Muscle of leg (tissue), 11 donors: ENCODE data around the gene CHRM5. TPM values are rescaled to one million over a fixed set of nuclear protein-coding genes. Genes with fewer than 3 reads are reported as not detected.
A peak's percentile ranks its signal among the peaks of the same experiment; 100 is the strongest.

Source experiments
- DNase-seq: peaks from one replicate; pipeline ENCODE4 v3.0.0; 2013
- H3K27ac ChIP-seq: one replicate; pipeline ENCODE4 v1.5.1; 2013; ENCODE audit warnings: mild to moderate bottlenecking, low read length, control low read depth
- H3K27me3 ChIP-seq: one replicate; pipeline ENCODE4 v1.6.1; 2013; ENCODE audit warnings: low read length; ENCODE audit not compliant: control insufficient read depth, insufficient read depth
- H3K36me3 ChIP-seq: one replicate; pipeline ENCODE4 v1.6.1; 2013; ENCODE audit warnings: low read length; ENCODE audit not compliant: control insufficient read depth, insufficient read depth
- H3K4me1 ChIP-seq: one replicate; pipeline ENCODE4 v1.6.1; 2013; ENCODE audit warnings: low read length; ENCODE audit not compliant: control insufficient read depth, insufficient read depth
- H3K4me3 ChIP-seq: one replicate; pipeline ENCODE4 v1.5.1; 2013; ENCODE audit warnings: low read length, control low read depth
- H3K9me3 ChIP-seq: replicated peaks from 2 replicates; pipeline ENCODE4 v1.6.1; 2013; ENCODE audit warnings: low read depth, low read length; ENCODE audit not compliant: control insufficient read depth
- WGBS: methylation state at CpG from one replicate; pipeline ENCODE4 v1.1.5; 2013; ENCODE audit warnings: missing lambda C conversion rate; ENCODE audit not compliant: insufficient coverage; 5-methylcytosine and 5-hydroxymethylcytosine counted together
- polyA plus RNA-seq, 8 donors: library from polyadenylated mRNA; unstranded; fragments of 120-200 nt; gene quantifications; one replicate each; pipeline versions ENCODE4 v1.2.1 to v1.2.3, GENCODE V29; 2013; ENCODE audit warnings: inconsistent platforms in 1 of 8, low replicate concordance in 1 of 8; ENCODE audit not compliant: insufficient read length in 8 of 8, insufficient read depth in 1 of 8
- total RNA-seq: library from RNA; stranded (reverse); fragments of 120-200 nt; gene quantifications from one replicate; pipeline ENCODE4 v1.2.4, GENCODE V29; 2013

CHRM5 gene
- total and polyA plus RNA-seq, 9 donors, result 0.02 to 0.12 (median 0.05) TPM; not detected in 2

- Histone ChIP-seq H3K4me3 (no peak overlapping the region), H3K9me3 (no peaks in the 10 kb centered on the region), H3K27ac (no peak overlapping the region), H3K4me1 (no peaks in the 10 kb centered on the region), H3K27me3 (no peaks in the 10 kb centered on the region), H3K36me3 (no peaks in the 10 kb centered on the region)
- DNase-seq, result peak; percentile 15
- 29% methylated on average over 1 of the region's 3 CpGs for WGBS
Observed at GRCh38 chr15:34055868-34056595, 87.7 kb downstream of the CHRM5 start.

- H3K4me3 ChIP-seq, result no peak overlapping the region
- H3K27me3 ChIP-seq, result no peaks in the 10 kb centered on the region
- H3K9me3 ChIP-seq, result no peaks in the 10 kb centered on the region
- no peak for DNase-seq
- no peak overlapping the region for H3K27ac ChIP-seq
- no peaks in the 10 kb centered on the region for H3K4me1 ChIP-seq
- no CpG with 5 or more reads among the region's 5 CpGs for WGBS
- H3K36me3 ChIP-seq, result no peaks in the 10 kb centered on the region
Observed at GRCh38 chr15:34056911-34057310, 88.6 kb downstream of the CHRM5 start.

DNA sequence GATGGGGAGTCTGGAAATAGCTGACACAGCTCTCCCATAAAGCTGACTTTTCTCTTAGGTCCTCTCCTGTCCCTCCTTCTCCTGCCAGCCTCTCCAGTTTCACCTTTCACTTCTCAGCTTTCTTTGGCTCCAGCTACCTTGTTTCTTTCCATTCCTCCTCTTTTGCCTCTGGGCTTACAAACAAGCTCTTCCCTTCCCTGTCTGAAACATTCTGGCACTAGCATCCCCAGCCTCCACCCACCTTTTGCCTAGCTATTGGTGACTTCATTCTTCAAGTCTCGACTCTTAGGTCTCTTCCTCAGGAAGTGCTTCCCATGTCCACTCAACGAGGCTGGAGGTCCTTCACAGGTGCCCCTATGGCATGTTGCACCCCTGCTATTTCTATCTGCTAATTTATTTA is 91.2 kb downstream of the CHRM5 start:
- no peaks in the 10 kb centered on the region for H3K4me1 ChIP-seq
- H3K27me3 ChIP-seq, result no peaks in the 10 kb centered on the region
- H3K9me3 ChIP-seq, result no peaks in the 10 kb centered on the region
- no peak overlapping the region for H3K27ac ChIP-seq
- H3K4me3 ChIP-seq, result no peak overlapping the region
- DNase-seq, result no peak
- H3K36me3 ChIP-seq, result no peaks in the 10 kb centered on the region
- 36% methylated on average over 2 of the region's 2 CpGs for WGBS

- WGBS, result 83% methylated on average over 1 of the region's 3 CpGs
Observed at GRCh38 chr15:34059946-34060345, 91.6 kb downstream of the CHRM5 start.

GRCh38 chr15:34064438-34064837 is 96.1 kb downstream of the CHRM5 start:
- Histone ChIP-seq H3K36me3 (no peaks in the 10 kb centered on the region), H3K4me3 (no peak overlapping the region), H3K27ac (no peak overlapping the region), H3K4me1 (no peaks in the 10 kb centered on the region), H3K9me3 (no peaks in the 10 kb centered on the region), H3K27me3 (no peaks in the 10 kb centered on the region)
- WGBS, result no CpG with 5 or more reads among the region's 1 CpG
- DNase-seq, result no peak

More at GRCh38 chr15:34059946-34060345, 91.6 kb downstream of the CHRM5 start:
- Histone ChIP-seq H3K27me3 (no peaks in the 10 kb centered on the region), H3K27ac (no peak overlapping the region), H3K36me3 (no peaks in the 10 kb centered on the region), H3K9me3 (no peaks in the 10 kb centered on the region), H3K4me1 (no peaks in the 10 kb centered on the region), H3K4me3 (no peak overlapping the region)
- DNase-seq, result no peak

DNA sequence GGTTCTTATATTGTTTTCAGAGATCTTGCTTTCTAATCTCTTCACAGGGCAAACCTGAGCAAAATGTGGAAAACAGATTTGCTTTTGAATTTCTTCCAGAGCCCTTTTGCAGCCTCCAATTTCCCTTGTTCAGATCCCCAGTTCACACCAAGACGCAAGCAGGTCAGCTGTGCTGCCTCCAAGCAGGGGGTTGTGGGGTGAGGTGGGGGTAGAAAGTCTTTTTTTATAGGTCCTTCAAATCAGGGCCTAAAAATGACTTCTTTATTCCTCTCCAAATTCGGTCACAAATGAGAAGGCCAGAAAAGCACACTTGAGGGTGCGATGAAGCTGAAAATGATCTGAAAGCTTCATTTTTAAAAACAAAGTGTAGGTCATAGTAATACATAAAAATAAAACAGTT is 97.0 kb downstream of the CHRM5 start:
- Histone ChIP-seq H3K27ac (no peak overlapping the region), H3K36me3 (no peaks in the 10 kb centered on the region), H3K27me3 (no peaks in the 10 kb centered on the region), H3K4me3 (no peak overlapping the region), H3K9me3 (no peaks in the 10 kb centered on the region), H3K4me1 (no peaks in the 10 kb centered on the region)
- DNase-seq, result peak; percentile 11
- no CpG with 5 or more reads among the region's 3 CpGs for WGBS

- Histone ChIP-seq H3K27me3 (no peaks in the 10 kb centered on the region), H3K4me3 (no peak overlapping the region), H3K36me3 (no peaks in the 10 kb centered on the region), H3K27ac (no peak overlapping the region), H3K4me1 (no peaks in the 10 kb centered on the region), H3K9me3 (no peaks in the 10 kb centered on the region)
- WGBS, result 83% methylated on average over 8 of the region's 8 CpGs
- no peak for DNase-seq
Observed at GRCh38 chr15:34065941-34066340, 97.6 kb downstream of the CHRM5 start.

DNA sequence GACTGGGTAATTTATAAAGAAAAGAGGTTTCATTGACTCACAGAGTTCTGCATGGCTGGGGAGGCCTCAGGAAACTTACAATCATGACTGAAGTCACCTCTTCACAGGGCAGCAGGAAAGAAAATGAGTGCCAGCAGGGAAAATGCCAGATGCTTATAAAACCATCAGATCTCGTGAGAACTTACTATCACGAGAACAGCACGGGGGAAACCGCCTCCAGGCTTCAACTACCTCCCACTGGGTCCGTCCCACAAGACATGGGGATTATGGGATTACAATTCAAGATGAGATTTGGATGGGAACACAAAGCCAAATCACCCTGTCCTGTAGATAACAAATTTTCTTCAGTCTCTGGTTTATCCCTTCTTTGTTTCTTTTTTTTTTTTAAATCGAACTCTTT is 101.7 kb downstream of the CHRM5 start:
- no peak for DNase-seq
- no peaks in the 10 kb centered on the region for H3K4me1 ChIP-seq
- no CpG with 5 or more reads among the region's 6 CpGs for WGBS
- H3K27ac ChIP-seq, result no peak overlapping the region
- H3K9me3 ChIP-seq, result no peaks in the 10 kb centered on the region
- no peaks in the 10 kb centered on the region for H3K36me3 ChIP-seq
- no peak overlapping the region for H3K4me3 ChIP-seq
- H3K27me3 ChIP-seq, result no peaks in the 10 kb centered on the region

- Histone ChIP-seq H3K36me3 (no peaks in the 10 kb centered on the region), H3K4me1 (no peaks in the 10 kb centered on the region), H3K27me3 (no peaks in the 10 kb centered on the region), H3K4me3 (no peak overlapping the region), H3K27ac (no peak overlapping the region), H3K9me3 (no peaks in the 10 kb centered on the region)
- no peak for DNase-seq
- WGBS, result 91% methylated on average over 4 of the region's 4 CpGs
Observed at GRCh38 chr15:34076785-34077184, 108.5 kb downstream of the CHRM5 start.

DNA sequence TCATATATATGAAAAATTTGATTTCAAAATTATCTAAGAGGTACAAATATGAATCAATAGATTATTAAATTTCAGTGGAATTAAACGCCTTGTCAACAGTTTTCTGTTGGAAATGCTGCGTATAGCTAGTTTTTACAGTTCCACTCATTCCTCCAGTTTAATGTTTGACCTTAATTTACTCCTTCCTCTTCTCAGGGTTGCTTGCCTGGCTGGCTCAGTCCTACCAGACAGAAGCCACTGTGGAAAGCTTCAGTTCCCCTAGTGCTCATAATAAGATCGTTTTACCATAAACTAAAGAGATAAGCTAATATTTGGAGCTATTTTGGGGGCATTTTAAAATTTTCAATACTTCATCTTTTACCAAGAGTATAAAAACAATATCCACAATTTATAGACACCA is 110.6 kb downstream of the CHRM5 start:
- no peak overlapping the region for H3K4me3 ChIP-seq
- H3K27me3 ChIP-seq, result no peaks in the 10 kb centered on the region
- H3K9me3 ChIP-seq, result no peaks in the 10 kb centered on the region
- H3K27ac ChIP-seq, result no peak overlapping the region
- no peak for DNase-seq
- H3K36me3 ChIP-seq, result no peaks in the 10 kb centered on the region
- WGBS, result no CpG with 5 or more reads among the region's 3 CpGs
- H3K4me1 ChIP-seq, result no peaks in the 10 kb centered on the region

GRCh38 chr15:34079904-34080303 is 111.6 kb downstream of the CHRM5 start:
- DNase-seq, result no peak
- no peaks in the 10 kb centered on the region for H3K4me1 ChIP-seq
- H3K27ac ChIP-seq, result no peak overlapping the region
- WGBS, result no CpG with 5 or more reads among the region's 4 CpGs
- H3K4me3 ChIP-seq, result no peak overlapping the region
- H3K9me3 ChIP-seq, result no peaks in the 10 kb centered on the region
- no peaks in the 10 kb centered on the region for H3K27me3 ChIP-seq
- H3K36me3 ChIP-seq, result peaks cover 2% of the 10 kb centered on the region
